Cardiac muscle cell (in vitro differentiated cells and primary cell): Measurements from ENCODE around the gene NFAM1. TPM values are rescaled to one million over a fixed set of nuclear protein-coding genes. Genes with fewer than 3 reads are reported as not detected.

Experiments used
- DNase-seq, 2 donors: peaks; one replicate each; pipeline versions ENCODE4 v3.0.0 to v3.0.0-alpha.2; 2010 to 2017; ENCODE audit warnings: low read depth in 1 of 2, low spot score in 1 of 2
- H3K27ac ChIP-seq: fragments of 200-600 bp; sonication (generic); 2 replicates; pipeline ENCODE4 v1.5.1; 2016
- H3K27me3 ChIP-seq: fragments of 200-600 bp; sonication (generic); 2 replicates; pipeline ENCODE4 v1.6.0; 2016; ENCODE audit warnings: control low read depth
- H3K36me3 ChIP-seq: fragments of 200-600 bp; sonication (generic); 2 replicates; pipeline ENCODE4 v1.5.1; 2016; ENCODE audit warnings: control low read depth
- H3K4me1 ChIP-seq: fragments of 200-600 bp; sonication (generic); 2 replicates; pipeline ENCODE4 v1.8.1; 2017; ENCODE audit warnings: low read depth, mild to moderate bottlenecking, mixed run types
- H3K4me3 ChIP-seq: fragments of 200-600 bp; sonication (generic); 2 replicates; pipeline ENCODE4 v1.5.1; 2016; ENCODE audit warnings: mild to moderate bottlenecking
- H3K9me3 ChIP-seq: fragments of 200-600 bp; sonication (generic); 2 replicates; pipeline ENCODE4 v1.5.1; 2017; ENCODE audit warnings: low read depth, mild to moderate bottlenecking, control low read depth
- CTCF ChIP-seq: IDR thresholded peaks from 2 replicates; pipeline ENCODE4 v1.5.1; 2012; ENCODE audit warnings: low read depth, mild to moderate bottlenecking, low read length
- polyA plus RNA-seq: library from polyadenylated mRNA; unstranded; fragments of >200 nt; fragmentation: Nextera tagmentation; extraction: Ambion mirVana; gene quantifications from 2 replicates; pipeline ENCODE4 v1.2.1, GENCODE V29; 2016
- total RNA-seq: library from RNA; depleted of rRNA; stranded (reverse); fragments of >200 nt; gene quantifications from 2 replicates; pipeline ENCODE4 v1.2.3, GENCODE V29; 2016

Gene NFAM1
- total and polyA plus RNA-seq, 2 experiments from 2014 or later: 0.97 to 2.1 TPM

- Histone ChIP-seq H3K4me1 (peaks cover 15% of the 10 kb centered on the region), H3K9me3 (no peaks in the 10 kb centered on the region), H3K36me3 (no peaks in the 10 kb centered on the region), H3K4me3 (no peak overlapping the region), H3K27me3 (no peaks in the 10 kb centered on the region), H3K27ac (no peak overlapping the region)
- no peak for TF ChIP-seq CTCF
- DNase-seq: no peak
Observed at GRCh38 chr22:42439021-42439567, 6.9 kb upstream of the NFAM1 start.

GRCh38 chr22:42438293-42438650 lies 6.1 kb upstream of the NFAM1 start:
- Histone ChIP-seq H3K4me3 (peak overlapping the region; percentile 25), H3K36me3 (no peaks in the 10 kb centered on the region), H3K9me3 (no peaks in the 10 kb centered on the region), H3K27ac (no peak overlapping the region), H3K27me3 (no peaks in the 10 kb centered on the region), H3K4me1 (peaks cover 8% of the 10 kb centered on the region)
- TF ChIP-seq CTCF: no peak
- DNase-seq: no peak

- Histone ChIP-seq H3K4me1 (peaks cover 4% of the 10 kb centered on the region), H3K27me3 (no peaks in the 10 kb centered on the region), H3K9me3 (no peaks in the 10 kb centered on the region), H3K36me3 (no peaks in the 10 kb centered on the region), H3K27ac (no peak overlapping the region), H3K4me3 (peak overlapping the region; percentile 25)
- DNase-seq: peak; percentile 57 to 80
- peak; percentile 96 for TF ChIP-seq CTCF
Observed at GRCh38 chr22:42437488-42438292, 5.5 kb upstream of the NFAM1 start.

- no peak for DNase-seq
- Histone ChIP-seq H3K9me3 (no peaks in the 10 kb centered on the region), H3K4me3 (no peak overlapping the region), H3K4me1 (peaks cover 14% of the 10 kb centered on the region), H3K36me3 (no peaks in the 10 kb centered on the region), H3K27ac (no peak overlapping the region), H3K27me3 (no peaks in the 10 kb centered on the region)
- no peak for TF ChIP-seq CTCF
Observed at GRCh38 chr22:42436404-42436803, 4.2 kb upstream of the NFAM1 start.

- no peaks in the 10 kb centered on the region for H3K9me3 ChIP-seq
- H3K27me3 ChIP-seq: no peaks in the 10 kb centered on the region
- no peak for TF ChIP-seq CTCF
- no peak overlapping the region for H3K27ac ChIP-seq
- no peaks in the 10 kb centered on the region for H3K36me3 ChIP-seq
- no peak overlapping the region for H3K4me3 ChIP-seq
- H3K4me1 ChIP-seq: peaks cover 21% of the 10 kb centered on the region
- DNase-seq: no peak
Observed at GRCh38 chr22:42434748-42435425, 2.7 kb upstream of the NFAM1 start.
